Dermis microvascular lymphatic vessel endothelial cell (primary cell): ENCODE results near the gene GPC6. TPM values are rescaled to one million over a fixed set of nuclear protein-coding genes. Genes with fewer than 3 reads are reported as not detected.
"Not testable (repeated sequence)": the region's sequence is repeated elsewhere in the genome, so short reads cannot be mapped to it uniquely, and the experiment has no call there.

Experiments used
- DNase-seq, 2 donors: peaks; one replicate each; pipeline versions ENCODE4 v3.0.0 to v3.0.0-alpha.2; 2010; ENCODE audit warnings: low read depth in 2 of 2
- total RNA-seq: library from RNA; depleted of rRNA; stranded (reverse); fragments of >200 nt; gene quantifications from 2 replicates; pipeline ENCODE4 v1.2.1, GENCODE V29; 2014

Gene GPC6
- under 0.01 TPM in 2 replicates for total RNA-seq

GRCh38 chr13:93226623-93227279, at the start of gene GPC6:
TSS of gene GPC6 (plus strand) at chr13:93226807.
- no peak for DNase-seq

GRCh38 chr13:93180356-93180969, 46.1 kb upstream of the GPC6 start:
- no peak for DNase-seq

GRCh38 chr13:93182406-93182805, 44.2 kb upstream of the GPC6 start:
- DNase-seq: no peak

- DNase-seq: no peak
Measured at GRCh38 chr13:93183302-93183701, 43.3 kb upstream of the GPC6 start.

- no peak for DNase-seq
Measured at GRCh38 chr13:93190006-93190405, 36.6 kb upstream of the GPC6 start.

- no peak for DNase-seq
Measured at GRCh38 chr13:93193682-93194081, 32.9 kb upstream of the GPC6 start.

- DNase-seq: no peak
Measured at GRCh38 chr13:93199856-93200255, 26.8 kb upstream of the GPC6 start.

GRCh38 chr13:93200626-93201025, 26.0 kb upstream of the GPC6 start:
- no peak for DNase-seq

GRCh38 chr13:93201992-93202558, 24.5 kb upstream of the GPC6 start:
- DNase-seq: no peak

GRCh38 chr13:93206778-93207392, 19.7 kb upstream of the GPC6 start:
- not testable (repeated sequence) for DNase-seq

- DNase-seq: no peak
Measured at GRCh38 chr13:93216122-93216521, 10.5 kb upstream of the GPC6 start.

- DNase-seq: no peak
Measured at GRCh38 chr13:93217721-93218261, 8.8 kb upstream of the GPC6 start.

GRCh38 chr13:93218583-93218982, 8.0 kb upstream of the GPC6 start:
- DNase-seq: no peak

- DNase-seq: no peak
Measured at GRCh38 chr13:93220073-93220472, 6.5 kb upstream of the GPC6 start.

- no peak for DNase-seq
Measured at GRCh38 chr13:93222976-93223375, 3.6 kb upstream of the GPC6 start.

- DNase-seq: no peak
Measured at GRCh38 chr13:93224535-93224934, 2.1 kb upstream of the GPC6 start.

- no peak for DNase-seq
Measured at GRCh38 chr13:93225610-93226009, 997 bp upstream of the GPC6 start.

- no peak for DNase-seq
Measured at GRCh38 chr13:93226065-93226622, 463 bp upstream of the GPC6 start.

- no peak for DNase-seq
Measured at GRCh38 chr13:93227280-93227877, 772 bp downstream of the GPC6 start.

- no peak for DNase-seq
Measured at GRCh38 chr13:93227878-93228642, 1.5 kb downstream of the GPC6 start.

- no peak for DNase-seq
Measured at GRCh38 chr13:93228643-93228937, 2.0 kb downstream of the GPC6 start.
